ENCODE results near the gene LEPROT. TPM values are rescaled to one million over a fixed set of nuclear protein-coding genes. Genes with fewer than 3 reads are reported as not detected.
"Not testable (repeated sequence)": the region's sequence is repeated elsewhere in the genome, so short reads cannot be mapped to it uniquely, and the experiment has no call there.

LEPROT gene, protein sequence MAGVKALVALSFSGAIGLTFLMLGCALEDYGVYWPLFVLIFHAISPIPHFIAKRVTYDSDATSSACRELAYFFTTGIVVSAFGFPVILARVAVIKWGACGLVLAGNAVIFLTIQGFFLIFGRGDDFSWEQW
- 20.9 and 22.6 TPM in 2 replicates for total RNA-seq

DNA sequence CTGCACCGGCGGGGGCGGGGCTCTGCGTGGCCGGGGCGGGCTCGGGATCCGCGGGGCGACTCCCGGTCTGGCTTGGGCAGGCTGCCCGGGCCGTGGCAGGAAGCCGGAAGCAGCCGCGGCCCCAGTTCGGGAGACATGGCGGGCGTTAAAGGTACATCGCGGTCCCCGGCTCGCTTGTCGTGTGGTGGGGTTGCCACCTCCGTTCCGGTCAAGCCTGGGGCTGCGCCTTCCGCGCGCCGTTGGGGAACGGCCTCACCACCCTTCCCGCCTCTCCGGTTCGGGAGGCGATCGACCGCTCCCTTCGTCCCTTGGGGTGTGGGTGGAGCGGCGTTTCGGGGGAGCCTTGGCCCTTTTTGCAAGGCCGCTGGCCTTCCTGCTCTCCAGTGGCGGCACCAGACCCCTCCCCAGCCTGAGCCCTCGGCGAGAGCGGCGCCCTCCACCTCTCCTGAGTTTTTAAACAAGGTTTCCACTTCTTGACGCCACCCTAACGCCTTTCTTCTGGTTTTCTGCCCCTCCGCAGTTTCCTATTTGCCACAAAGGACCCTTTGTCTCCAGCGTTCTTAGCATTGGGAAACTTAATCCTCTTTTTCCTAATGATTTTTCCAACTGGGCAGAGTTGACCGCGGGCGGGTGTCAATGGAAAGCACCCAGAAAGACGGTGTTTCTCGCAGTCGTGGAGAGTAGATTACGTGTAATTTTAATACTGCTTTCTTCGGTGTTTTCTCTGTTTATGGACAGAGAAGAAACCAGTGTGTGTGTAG lies at the start of gene LEPROT, which contains the start of gene LEPR:
Gene LEPROT, plus strand, starts transcription at position 79 of the 761 bp plus-strand sequence. Its CDS starts 57 bp downstream, at position 136.
Gene LEPR, plus strand, starts transcription at position 79 of the 761 bp plus-strand sequence. CDS start 144,898 bp downstream, outside the sequence.
- intact Hi-C loops (cut with micrococcal nuclease), result loop anchor here (1.0 to 5.0 kb wide), 7 partner anchors 27 to 1512 kb away; partner anchors contain the start of gene JAK1
- Mint-ChIP-seq H3K4me1 (ENCODE audit: low read depth) (peaks cover 19% of the 10 kb centered on the region), H3K36me3 (ENCODE audit: low read depth) (peaks cover 15% of the 10 kb centered on the region), H3K27me3 (ENCODE audit: low read depth) (peaks cover 13% of the 10 kb centered on the region), H3K27ac (peak within 1 kb of the TSS; percentile 89), H3K9me3 (no peaks in the 10 kb centered on the region), H3K4me3 (ENCODE audit: low read depth) (no peak within 1 kb of the TSS)
- no peak for DNase-seq (ENCODE audit: low spot score)

DNA sequence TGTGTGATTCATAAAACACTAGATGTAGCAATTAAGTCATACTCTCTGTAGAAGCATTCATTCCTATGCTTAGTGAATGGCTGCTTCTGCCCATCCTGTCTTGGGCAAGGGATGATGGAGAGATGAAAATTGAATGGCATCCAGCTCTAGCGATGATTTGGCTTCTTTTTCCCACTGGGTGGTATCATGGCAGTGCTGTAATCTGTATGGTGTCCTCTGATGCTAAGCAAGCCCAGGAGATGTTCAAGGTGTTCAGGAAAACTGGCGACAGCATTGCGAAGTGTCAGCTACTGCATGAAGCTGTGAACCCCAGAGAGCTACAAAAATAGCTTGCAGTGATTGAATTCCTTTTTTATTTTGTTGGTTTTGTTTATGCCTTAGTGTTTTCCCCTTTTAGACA lies 48.9 kb upstream of the LEPROT start:
- H3K27ac Mint-ChIP-seq, result no peak overlapping the region
- H3K27me3 Mint-ChIP-seq (ENCODE audit: low read depth), result peaks cover 6% of the 10 kb centered on the region
- intact Hi-C loops (cut with micrococcal nuclease), result no loop called here
- no peaks in the 10 kb centered on the region for H3K36me3 Mint-ChIP-seq (ENCODE audit: low read depth)
- H3K4me3 Mint-ChIP-seq (ENCODE audit: low read depth), result no peak overlapping the region
- H3K4me1 Mint-ChIP-seq (ENCODE audit: low read depth), result no peaks in the 10 kb centered on the region
- no peaks in the 10 kb centered on the region for H3K9me3 Mint-ChIP-seq
- DNase-seq (ENCODE audit: low spot score), result no peak

DNA sequence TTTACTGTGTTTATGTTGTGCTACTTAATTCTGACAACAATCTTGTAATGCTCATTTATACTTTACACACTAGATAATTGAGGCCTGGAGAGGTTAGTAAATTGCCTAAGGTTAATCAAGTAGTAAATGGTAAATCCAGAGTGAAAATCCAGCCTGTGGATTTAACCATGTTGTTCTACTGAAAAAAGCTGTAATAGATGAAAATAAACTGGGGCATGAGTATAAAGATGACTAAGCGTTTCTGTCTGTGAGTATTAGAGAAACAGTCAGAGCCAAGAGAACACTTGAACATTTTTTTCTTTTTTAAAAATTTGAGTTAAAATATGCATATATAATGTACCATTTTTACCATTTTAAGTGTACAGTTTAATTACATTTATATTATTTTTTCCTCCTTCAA lies 47.9 kb upstream of the LEPROT start:
- H3K36me3 Mint-ChIP-seq (ENCODE audit: low read depth), result no peaks in the 10 kb centered on the region
- no peak overlapping the region for H3K27ac Mint-ChIP-seq
- intact Hi-C loops (cut with micrococcal nuclease), result no loop called here
- no peaks in the 10 kb centered on the region for H3K4me1 Mint-ChIP-seq (ENCODE audit: low read depth)
- no peaks in the 10 kb centered on the region for H3K9me3 Mint-ChIP-seq
- no peak overlapping the region for H3K4me3 Mint-ChIP-seq (ENCODE audit: low read depth)
- peaks cover 6% of the 10 kb centered on the region for H3K27me3 Mint-ChIP-seq (ENCODE audit: low read depth)
- DNase-seq (ENCODE audit: low spot score), result no peak

DNA sequence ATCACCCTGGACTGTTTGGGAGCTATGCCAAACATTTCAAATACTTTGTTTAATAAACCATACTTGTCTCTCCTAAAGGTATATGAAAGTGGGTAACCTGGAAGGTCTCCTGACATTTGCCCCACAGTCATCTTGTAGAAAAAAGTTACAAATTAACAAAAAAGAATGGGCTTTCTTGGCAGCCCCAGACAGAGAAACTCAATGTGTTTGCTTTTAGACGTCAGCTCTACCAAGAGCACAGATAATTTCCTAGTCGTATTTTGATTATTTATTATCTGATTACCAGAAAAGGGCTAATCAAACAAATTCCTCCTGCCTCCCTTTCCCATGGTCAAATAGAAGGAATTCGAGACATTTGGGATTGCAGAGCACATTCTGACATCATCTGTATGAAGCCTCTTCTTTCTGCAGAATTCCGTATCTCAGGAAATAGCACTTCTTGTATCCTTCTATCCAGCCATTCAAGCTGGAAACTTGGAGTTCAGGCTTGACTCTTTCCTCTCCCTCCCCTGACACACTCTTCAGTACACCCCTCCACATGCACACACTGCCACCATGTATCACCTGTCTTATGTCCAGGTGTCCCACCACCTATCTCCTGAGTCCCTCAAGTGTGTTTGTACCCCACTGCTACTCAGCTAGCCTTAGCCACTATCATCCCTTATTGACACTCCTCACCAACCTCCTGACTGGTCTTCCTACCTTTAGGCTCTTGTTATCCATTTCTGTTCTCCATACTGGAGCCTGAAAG lies 42.8 kb upstream of the LEPROT start:
- intact Hi-C loops (cut with micrococcal nuclease), result no loop called here
- Mint-ChIP-seq H3K27me3 (ENCODE audit: low read depth) (peaks cover 12% of the 10 kb centered on the region), H3K4me1 (ENCODE audit: low read depth) (no peaks in the 10 kb centered on the region), H3K4me3 (ENCODE audit: low read depth) (no peak overlapping the region), H3K27ac (no peak overlapping the region), H3K36me3 (ENCODE audit: low read depth) (no peaks in the 10 kb centered on the region), H3K9me3 (no peaks in the 10 kb centered on the region)
- no peak for DNase-seq (ENCODE audit: low spot score)

DNA sequence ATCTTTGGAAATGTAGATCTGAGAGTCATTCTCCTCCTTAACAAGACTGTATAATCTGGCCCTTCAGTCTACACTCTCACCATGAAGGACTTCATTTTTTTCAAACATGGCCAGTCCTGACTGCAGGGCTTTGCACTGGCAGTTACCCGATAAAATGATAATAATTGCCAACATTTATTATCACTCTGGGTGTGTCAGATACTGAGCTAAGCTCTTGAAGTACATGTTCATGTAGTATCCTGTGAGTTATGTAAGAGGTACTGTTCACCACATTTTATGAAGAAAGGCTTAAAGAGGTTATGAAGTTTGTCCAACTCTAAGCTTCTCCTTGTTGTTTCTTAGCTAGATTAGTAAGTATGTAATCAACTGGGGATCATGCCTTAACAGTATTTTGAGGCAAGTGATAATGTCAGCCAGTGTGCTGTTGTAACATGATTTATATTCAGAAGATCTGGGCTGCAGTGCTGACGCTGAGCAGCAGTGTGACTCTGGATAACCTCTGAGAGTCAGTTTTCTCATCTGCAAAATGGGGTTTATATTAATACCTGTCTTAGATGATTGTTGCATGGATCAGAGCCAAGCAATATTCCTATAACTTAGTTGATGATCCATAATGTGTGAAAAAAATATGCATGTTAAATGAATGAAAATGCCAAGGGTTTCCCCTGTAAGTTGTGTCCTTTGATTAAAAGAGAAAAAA lies 42.1 kb upstream of the LEPROT start:
- no peaks in the 10 kb centered on the region for H3K36me3 Mint-ChIP-seq (ENCODE audit: low read depth)
- H3K4me1 Mint-ChIP-seq (ENCODE audit: low read depth), result no peaks in the 10 kb centered on the region
- no peak overlapping the region for H3K27ac Mint-ChIP-seq
- no peak overlapping the region for H3K4me3 Mint-ChIP-seq (ENCODE audit: low read depth)
- H3K9me3 Mint-ChIP-seq, result no peaks in the 10 kb centered on the region
- peaks cover 12% of the 10 kb centered on the region for H3K27me3 Mint-ChIP-seq (ENCODE audit: low read depth)
- intact Hi-C loops (cut with micrococcal nuclease), result no loop called here
- no peak for DNase-seq (ENCODE audit: low spot score)

DNA sequence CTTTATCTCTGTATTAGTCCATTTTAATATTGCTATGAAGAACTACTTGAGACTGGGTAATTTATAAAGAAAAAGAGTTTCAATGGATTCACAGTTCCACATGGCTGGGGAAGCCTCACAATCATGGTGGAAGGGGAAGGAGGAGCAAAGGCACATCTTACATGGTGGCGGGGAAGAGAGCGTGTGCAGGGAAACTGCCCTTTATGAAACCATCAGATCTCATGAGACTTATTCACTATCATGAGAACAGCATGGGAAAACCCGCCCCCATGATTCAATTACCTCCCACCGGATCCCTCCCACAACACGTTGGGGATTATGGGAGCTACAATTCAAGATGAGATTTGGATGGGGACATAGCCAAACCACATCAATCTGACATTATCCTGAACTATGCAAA lies 36.0 kb upstream of the LEPROT start:
- intact Hi-C loops (cut with micrococcal nuclease); H3K4me1 Mint-ChIP-seq (ENCODE audit: low read depth); H3K27me3 Mint-ChIP-seq (ENCODE audit: low read depth); H3K9me3 Mint-ChIP-seq; H3K36me3 Mint-ChIP-seq (ENCODE audit: low read depth); DNase-seq (ENCODE audit: low spot score); H3K4me3 Mint-ChIP-seq (ENCODE audit: low read depth); H3K27ac Mint-ChIP-seq: not testable (repeated sequence)

DNA sequence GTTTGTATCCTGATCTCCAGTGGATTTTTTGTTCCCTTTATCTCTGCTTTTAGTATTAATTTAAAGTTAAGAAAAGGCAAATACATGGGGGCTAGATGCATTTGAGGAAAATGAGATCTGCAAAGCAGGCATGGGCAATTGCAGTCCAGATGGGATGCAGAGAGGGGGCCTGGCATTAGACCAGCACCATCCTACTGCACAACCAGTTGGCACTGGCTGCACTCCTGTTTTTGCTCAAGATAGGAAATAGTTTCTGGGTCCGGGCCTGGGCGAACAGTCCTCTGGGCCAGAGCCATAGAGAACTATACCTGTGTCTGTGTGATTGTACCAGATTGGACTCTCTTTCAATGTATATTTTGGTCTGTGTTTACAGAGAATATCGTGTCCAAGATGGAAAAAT lies 34.0 kb upstream of the LEPROT start:
- Mint-ChIP-seq H3K27ac (no peak overlapping the region), H3K4me3 (ENCODE audit: low read depth) (no peak overlapping the region), H3K4me1 (ENCODE audit: low read depth) (peaks cover 21% of the 10 kb centered on the region), H3K9me3 (peaks cover 4% of the 10 kb centered on the region), H3K36me3 (ENCODE audit: low read depth) (no peaks in the 10 kb centered on the region), H3K27me3 (ENCODE audit: low read depth) (peaks cover 3% of the 10 kb centered on the region)
- intact Hi-C loops (cut with micrococcal nuclease), result no loop called here
- no peak for DNase-seq (ENCODE audit: low spot score)

DNA sequence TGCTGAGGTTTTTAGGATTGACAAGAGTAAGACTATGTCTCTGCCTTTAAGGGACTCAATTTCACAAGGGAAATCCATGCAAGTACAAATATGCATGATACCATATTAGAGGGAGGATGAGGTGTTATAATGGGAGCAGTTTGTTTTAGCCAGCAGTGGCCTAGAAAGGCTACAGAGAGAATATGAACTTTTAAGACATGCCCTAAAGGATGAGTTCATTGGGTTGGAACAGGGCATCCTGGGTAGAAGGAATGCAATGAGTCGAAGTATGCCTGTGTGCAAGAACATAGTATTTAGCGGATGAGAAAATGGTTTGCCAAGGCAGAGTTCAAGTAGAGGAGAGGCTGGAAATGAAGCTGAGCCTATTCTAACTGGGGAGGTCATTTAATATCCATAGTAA lies 32.6 kb upstream of the LEPROT start:
- Mint-ChIP-seq H3K36me3 (ENCODE audit: low read depth) (no peaks in the 10 kb centered on the region), H3K27ac (no peak overlapping the region), H3K27me3 (ENCODE audit: low read depth) (no peaks in the 10 kb centered on the region), H3K4me1 (ENCODE audit: low read depth) (peaks cover 29% of the 10 kb centered on the region), H3K4me3 (ENCODE audit: low read depth) (no peak overlapping the region), H3K9me3 (peaks cover 4% of the 10 kb centered on the region)
- intact Hi-C loops (cut with micrococcal nuclease), result no loop called here
- no peak for DNase-seq (ENCODE audit: low spot score)

DNA sequence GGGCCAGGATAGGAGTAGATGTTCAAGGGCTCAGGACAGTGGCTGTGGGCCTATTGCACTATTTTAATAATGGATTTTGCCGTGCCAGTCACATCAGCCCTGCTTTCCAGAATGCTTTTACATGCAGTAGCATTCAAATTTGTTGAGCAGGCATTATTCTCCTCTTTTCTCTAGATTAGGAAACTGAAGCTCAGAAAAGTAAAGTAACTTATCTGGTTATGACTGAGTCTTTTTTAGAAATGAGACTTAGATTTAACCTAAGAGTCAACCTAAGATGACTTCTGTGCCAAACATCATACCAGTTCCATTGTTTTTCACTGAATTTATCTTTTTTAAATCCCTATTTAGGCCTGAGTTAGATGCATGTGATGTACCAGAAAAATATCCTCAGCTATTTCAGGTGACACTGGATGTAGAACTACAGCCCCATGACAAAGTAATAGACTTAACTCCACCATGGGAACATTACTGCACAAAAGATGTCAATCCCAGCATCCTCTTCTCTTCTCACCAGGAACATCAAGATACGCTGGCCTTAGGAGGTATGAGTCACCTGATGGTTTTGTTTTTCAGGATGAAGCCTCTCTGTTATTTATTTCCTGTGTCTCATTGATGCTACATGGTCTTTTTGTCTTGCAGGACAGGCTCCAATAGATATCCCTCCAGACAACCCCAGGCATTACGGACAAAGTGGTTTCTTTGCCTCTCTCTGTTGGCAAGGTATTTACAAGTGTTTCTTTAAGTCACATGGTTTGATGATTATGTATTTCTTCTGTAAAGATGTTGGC lies 31.4 kb upstream of the LEPROT start:
- Mint-ChIP-seq H3K9me3 (peaks cover 4% of the 10 kb centered on the region), H3K36me3 (ENCODE audit: low read depth) (no peaks in the 10 kb centered on the region), H3K27ac (peak overlapping the region; percentile 33), H3K27me3 (ENCODE audit: low read depth) (no peaks in the 10 kb centered on the region), H3K4me3 (ENCODE audit: low read depth) (no peak overlapping the region), H3K4me1 (ENCODE audit: low read depth) (peaks cover 42% of the 10 kb centered on the region)
- DNase-seq (ENCODE audit: low spot score), result no peak
- intact Hi-C loops (cut with micrococcal nuclease), result no loop called here

DNA sequence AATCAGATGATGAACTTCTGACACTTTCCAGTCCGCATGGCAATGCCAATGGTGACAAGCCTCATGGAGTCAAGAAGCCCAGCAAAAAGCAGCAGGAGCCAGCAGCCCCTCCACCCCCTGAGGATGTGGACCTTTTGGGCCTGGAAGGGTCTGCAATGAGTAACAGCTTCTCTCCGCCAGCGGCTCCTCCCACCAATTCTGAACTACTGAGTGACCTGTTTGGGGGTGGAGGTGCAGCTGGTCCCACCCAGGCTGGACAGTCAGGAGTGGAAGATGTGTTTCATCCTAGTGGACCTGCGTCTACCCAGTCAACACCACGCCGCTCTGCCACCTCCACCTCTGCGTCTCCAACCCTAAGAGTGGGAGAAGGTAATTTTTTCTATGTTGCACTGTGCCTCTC lies 28.0 kb upstream of the LEPROT start:
- H3K27ac Mint-ChIP-seq, result peak overlapping the region; percentile 20

DNA sequence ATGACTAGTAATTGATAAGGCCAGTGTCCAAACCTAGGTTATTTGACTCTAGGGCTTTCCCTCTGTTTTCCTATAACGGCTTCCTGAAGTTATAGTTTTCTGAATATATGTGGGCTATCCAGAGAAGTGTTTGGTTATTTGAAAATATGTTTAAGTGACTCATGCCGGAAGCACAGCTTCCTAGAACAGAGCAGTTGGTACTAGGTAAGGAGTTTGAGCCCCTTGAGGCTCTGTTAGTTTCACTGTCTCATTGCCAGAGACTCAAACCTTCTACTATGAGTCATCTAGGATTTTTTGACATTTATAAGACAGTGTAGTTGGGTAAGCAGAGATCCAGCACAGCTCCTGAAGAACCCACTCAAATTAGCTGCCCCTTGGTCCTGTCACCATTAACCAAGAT lies 27.1 kb upstream of the LEPROT start:
- peak overlapping the region; percentile 62 for H3K27ac Mint-ChIP-seq
- no peak overlapping the region for H3K4me3 Mint-ChIP-seq (ENCODE audit: low read depth)
- H3K27me3 Mint-ChIP-seq (ENCODE audit: low read depth), result no peaks in the 10 kb centered on the region
- H3K36me3 Mint-ChIP-seq (ENCODE audit: low read depth), result peaks cover 2% of the 10 kb centered on the region
- peak; percentile 13 for DNase-seq (ENCODE audit: low spot score)
- intact Hi-C loops (cut with micrococcal nuclease), result loop anchor here (1.0 to 10.0 kb wide), 5 partner anchors 27 to 981 kb away; partner anchors contain the start of genes JAK1, LEPR and LEPROT
- no peaks in the 10 kb centered on the region for H3K9me3 Mint-ChIP-seq
- peaks cover 80% of the 10 kb centered on the region for H3K4me1 Mint-ChIP-seq (ENCODE audit: low read depth)

More for the DNA sequence above, 28.0 kb upstream of the LEPROT start:
- Mint-ChIP-seq H3K4me1 (ENCODE audit: low read depth) (peaks cover 71% of the 10 kb centered on the region), H3K27me3 (ENCODE audit: low read depth) (no peaks in the 10 kb centered on the region), H3K9me3 (no peaks in the 10 kb centered on the region), H3K36me3 (ENCODE audit: low read depth) (no peaks in the 10 kb centered on the region), H3K4me3 (ENCODE audit: low read depth) (no peak overlapping the region)
- DNase-seq (ENCODE audit: low spot score), result no peak
- intact Hi-C loops (cut with micrococcal nuclease), result loop anchor here (10.0 kb wide), 4 partner anchors 428 to 982 kb away; partner anchors contain the start of gene JAK1

DNA sequence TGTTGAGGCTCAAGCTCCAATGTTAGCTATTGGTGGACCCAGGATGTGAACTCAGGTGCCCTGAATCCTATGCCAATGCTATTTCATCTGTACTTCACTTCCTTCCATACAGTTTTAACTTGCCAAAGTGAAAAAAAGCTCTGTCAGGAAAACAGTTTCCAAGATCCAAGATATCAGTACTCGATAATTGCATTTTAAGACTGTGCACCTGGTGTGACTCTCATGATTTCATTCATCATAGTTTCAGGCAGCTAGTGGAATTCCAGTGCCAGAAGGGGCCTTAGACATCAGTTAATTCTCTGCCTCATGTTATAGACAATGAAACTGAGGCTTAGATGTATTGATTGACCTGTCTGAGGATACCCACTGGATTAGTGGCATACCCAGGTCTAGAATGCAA lies 26.5 kb upstream of the LEPROT start:
- peaks cover 4% of the 10 kb centered on the region for H3K36me3 Mint-ChIP-seq (ENCODE audit: low read depth)
- intact Hi-C loops (cut with micrococcal nuclease), result loop anchor here (1.0 to 10.0 kb wide), 5 partner anchors 26 to 981 kb away; partner anchors contain the start of genes JAK1, LEPR and LEPROT
- H3K27me3 Mint-ChIP-seq (ENCODE audit: low read depth), result no peaks in the 10 kb centered on the region
- peak overlapping the region; percentile 62 for H3K27ac Mint-ChIP-seq
- no peak overlapping the region for H3K4me3 Mint-ChIP-seq (ENCODE audit: low read depth)
- H3K4me1 Mint-ChIP-seq (ENCODE audit: low read depth), result peaks cover 80% of the 10 kb centered on the region
- no peaks in the 10 kb centered on the region for H3K9me3 Mint-ChIP-seq
- no peak for DNase-seq (ENCODE audit: low spot score)
